ENCODE data around the gene SNX25.

DNA sequence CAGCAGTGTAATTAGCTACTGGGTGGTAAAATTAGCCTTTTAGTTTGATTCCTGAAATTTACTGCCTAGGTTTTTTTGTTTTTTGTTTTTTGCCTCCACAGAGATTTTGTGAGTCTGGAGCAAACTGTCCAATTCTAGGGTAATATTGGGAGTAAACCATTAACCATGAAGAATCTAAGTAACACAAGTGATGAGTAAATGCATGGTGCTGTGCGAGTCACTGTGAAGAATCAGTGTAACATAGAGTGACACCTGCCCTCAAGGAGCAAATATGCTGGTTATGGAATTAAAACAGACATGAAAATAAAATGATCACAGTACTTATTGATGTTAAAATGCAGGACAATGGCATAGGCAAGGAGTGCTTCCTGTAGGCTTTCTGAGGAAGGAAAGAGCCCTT lies 126.2 kb downstream of the SNX25 start:
- TF ChIP-seq POLR2AphosphoS5 (IDR thresholded peaks at IDR 0.05; ENCODE audit: low read depth, low read length) (no peak), RBFOX2 (IDR thresholded peaks at IDR 0.05; ENCODE audit: low read depth, low read length) (no peak), ZSCAN29 (CRISPR knock-in tag; conservative IDR thresholded peaks at IDR 0.05) (no peak), FOSL2 (CRISPR knock-in tag; IDR thresholded peaks at IDR 0.05) (no peak), CREM (IDR thresholded peaks at IDR 0.05) (no peak), CREM (CRISPR knock-in tag; IDR thresholded peaks at IDR 0.05) (no peak), KLF15 (CRISPR knock-in tag; IDR thresholded peaks at IDR 0.05; ENCODE audit: borderline replicate concordance) (no peak), ZNF335 (CRISPR knock-in tag; IDR thresholded peaks at IDR 0.05) (no peak), MXI1 (IDR thresholded peaks at IDR 0.05; ENCODE audit: borderline replicate concordance, low read depth, low read length) (no peak), YY1 (IDR thresholded peaks at IDR 0.05; ENCODE audit: insufficient read depth, insufficient replicate concordance, low read depth, low read length) (no peak)
- TF ChIP-seq, protein P1, sequence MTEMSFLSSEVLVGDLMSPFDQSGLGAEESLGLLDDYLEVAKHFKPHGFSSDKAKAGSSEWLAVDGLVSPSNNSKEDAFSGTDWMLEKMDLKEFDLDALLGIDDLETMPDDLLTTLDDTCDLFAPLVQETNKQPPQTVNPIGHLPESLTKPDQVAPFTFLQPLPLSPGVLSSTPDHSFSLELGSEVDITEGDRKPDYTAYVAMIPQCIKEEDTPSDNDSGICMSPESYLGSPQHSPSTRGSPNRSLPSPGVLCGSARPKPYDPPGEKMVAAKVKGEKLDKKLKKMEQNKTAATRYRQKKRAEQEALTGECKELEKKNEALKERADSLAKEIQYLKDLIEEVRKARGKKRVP (CRISPR knock-in tag; IDR thresholded peaks at IDR 0.05): no peak
- TF ChIP-seq, protein P2, sequence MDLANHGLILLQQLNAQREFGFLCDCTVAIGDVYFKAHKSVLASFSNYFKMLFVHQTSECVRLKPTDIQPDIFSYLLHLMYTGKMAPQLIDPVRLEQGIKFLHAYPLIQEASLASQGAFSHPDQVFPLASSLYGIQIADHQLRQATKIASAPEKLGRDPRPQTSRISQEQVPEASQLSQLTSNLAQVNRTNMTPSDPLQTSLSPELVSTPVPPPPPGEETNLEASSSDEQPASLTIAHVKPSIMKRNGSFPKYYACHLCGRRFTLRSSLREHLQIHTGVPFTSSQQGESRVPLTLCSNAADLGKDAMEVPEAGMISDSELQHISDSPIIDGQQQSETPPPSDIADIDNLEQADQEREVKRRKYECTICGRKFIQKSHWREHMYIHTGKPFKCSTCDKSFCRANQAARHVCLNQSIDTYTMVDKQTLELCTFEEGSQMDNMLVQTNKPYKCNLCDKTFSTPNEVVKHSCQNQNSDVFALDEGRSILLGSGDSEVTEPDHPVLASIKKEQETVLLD (CRISPR knock-in tag; IDR thresholded peaks at IDR 0.05; ENCODE audit: low read depth): no peak
- TF ChIP-seq, protein P3, sequence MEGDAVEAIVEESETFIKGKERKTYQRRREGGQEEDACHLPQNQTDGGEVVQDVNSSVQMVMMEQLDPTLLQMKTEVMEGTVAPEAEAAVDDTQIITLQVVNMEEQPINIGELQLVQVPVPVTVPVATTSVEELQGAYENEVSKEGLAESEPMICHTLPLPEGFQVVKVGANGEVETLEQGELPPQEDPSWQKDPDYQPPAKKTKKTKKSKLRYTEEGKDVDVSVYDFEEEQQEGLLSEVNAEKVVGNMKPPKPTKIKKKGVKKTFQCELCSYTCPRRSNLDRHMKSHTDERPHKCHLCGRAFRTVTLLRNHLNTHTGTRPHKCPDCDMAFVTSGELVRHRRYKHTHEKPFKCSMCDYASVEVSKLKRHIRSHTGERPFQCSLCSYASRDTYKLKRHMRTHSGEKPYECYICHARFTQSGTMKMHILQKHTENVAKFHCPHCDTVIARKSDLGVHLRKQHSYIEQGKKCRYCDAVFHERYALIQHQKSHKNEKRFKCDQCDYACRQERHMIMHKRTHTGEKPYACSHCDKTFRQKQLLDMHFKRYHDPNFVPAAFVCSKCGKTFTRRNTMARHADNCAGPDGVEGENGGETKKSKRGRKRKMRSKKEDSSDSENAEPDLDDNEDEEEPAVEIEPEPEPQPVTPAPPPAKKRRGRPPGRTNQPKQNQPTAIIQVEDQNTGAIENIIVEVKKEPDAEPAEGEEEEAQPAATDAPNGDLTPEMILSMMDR (CRISPR knock-in tag; IDR thresholded peaks at IDR 0.05): no peak
